ENCODE data around the gene ARMC8.

DNA sequence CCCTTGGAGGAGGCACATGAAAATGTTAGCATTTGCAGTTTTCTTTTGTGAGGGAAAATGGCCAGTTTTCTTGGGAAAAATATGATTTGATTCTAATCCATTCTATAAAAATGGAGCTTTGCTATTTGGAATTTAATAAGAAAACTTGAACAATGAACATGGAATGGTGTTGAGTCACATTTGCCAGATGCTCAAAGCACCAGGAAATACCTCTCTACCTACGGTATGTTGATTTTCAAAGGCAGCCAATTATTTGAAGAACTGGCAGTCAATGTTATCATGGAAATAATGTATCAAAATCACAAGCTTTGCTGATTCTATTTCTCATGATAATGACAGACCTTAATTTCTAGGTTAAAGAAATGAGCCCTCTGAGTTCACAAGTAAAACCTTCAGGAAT is 127.7 kb downstream of the ARMC8 start:
- TF ChIP-seq, protein P1, sequence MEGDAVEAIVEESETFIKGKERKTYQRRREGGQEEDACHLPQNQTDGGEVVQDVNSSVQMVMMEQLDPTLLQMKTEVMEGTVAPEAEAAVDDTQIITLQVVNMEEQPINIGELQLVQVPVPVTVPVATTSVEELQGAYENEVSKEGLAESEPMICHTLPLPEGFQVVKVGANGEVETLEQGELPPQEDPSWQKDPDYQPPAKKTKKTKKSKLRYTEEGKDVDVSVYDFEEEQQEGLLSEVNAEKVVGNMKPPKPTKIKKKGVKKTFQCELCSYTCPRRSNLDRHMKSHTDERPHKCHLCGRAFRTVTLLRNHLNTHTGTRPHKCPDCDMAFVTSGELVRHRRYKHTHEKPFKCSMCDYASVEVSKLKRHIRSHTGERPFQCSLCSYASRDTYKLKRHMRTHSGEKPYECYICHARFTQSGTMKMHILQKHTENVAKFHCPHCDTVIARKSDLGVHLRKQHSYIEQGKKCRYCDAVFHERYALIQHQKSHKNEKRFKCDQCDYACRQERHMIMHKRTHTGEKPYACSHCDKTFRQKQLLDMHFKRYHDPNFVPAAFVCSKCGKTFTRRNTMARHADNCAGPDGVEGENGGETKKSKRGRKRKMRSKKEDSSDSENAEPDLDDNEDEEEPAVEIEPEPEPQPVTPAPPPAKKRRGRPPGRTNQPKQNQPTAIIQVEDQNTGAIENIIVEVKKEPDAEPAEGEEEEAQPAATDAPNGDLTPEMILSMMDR (IDR thresholded peaks at IDR 0.05; ENCODE audit: insufficient read depth, low read length), result no peak
- TF ChIP-seq POLR2AphosphoS5 (IDR thresholded peaks at IDR 0.05; ENCODE audit: low read depth), result no peak

Data from HL-60 (cell line).